Measurements from ENCODE around the gene C6orf15.

Gene C6orf15

DNA sequence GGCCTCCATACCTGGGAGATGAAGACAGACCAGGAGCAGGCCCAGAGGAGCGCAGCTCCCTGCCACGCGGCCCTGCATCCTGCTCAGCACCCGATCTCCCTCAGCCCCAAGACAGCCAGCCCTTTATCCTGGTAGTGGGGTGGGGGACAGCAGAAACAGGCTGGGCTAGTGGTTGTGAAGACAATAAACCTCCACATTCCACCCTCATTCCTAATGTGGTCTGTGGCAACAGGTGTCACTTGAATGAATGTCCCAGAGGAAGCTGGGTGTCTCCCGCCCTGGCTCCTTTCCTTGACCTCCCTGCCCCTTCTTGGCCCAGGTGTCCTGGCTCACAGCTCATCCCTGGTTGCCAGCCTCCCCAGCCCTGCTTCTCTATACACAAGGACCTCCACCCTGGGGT lies at the start of gene C6orf15:
C6orf15 (minus strand) TSS at position 98 of the 400 bp plus-strand sequence; CDS start at position 78, 20 bp downstream.
- no peak for DNase-seq

DNA sequence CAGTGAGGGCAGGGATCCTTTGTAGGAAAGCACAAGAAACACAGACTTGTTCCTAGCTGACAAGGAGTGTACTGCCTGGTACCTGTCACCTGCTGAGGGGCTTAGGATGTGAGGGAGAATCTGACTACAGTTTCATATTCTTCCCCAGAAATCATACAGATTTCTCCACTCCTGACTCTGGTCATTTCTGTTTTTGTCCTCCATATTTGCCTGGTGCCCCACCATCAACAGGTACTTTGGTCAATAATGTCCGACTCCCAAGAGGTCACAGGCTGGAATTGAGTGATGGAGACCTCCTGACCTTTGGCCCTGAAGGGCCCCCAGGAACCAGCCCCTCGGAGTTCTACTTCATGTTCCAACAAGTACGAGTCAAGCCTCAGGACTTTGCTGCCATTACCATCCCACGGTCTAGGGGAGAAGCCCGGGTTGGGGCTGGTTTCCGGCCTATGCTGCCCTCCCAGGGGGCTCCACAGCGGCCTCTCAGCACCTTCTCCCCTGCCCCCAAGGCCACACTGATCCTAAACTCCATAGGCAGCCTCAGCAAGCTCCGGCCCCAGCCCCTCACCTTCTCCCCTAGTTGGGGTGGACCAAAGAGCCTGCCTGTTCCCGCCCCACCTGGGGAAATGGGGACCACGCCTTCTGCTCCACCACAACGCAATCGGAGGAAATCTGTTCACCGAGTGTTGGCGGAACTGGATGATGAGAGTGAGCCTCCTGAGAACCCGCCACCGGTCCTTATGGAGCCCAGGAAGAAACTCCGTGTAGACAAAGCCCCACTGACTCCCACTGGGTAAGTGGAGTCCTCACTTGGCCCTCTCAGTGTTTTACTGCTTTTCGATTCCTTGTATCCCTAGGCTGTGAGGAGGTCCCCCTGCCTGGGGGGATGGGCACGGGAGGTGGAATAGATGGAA lies 49.1 kb upstream of the C6orf15 start:
- no peak for DNase-seq

DNA sequence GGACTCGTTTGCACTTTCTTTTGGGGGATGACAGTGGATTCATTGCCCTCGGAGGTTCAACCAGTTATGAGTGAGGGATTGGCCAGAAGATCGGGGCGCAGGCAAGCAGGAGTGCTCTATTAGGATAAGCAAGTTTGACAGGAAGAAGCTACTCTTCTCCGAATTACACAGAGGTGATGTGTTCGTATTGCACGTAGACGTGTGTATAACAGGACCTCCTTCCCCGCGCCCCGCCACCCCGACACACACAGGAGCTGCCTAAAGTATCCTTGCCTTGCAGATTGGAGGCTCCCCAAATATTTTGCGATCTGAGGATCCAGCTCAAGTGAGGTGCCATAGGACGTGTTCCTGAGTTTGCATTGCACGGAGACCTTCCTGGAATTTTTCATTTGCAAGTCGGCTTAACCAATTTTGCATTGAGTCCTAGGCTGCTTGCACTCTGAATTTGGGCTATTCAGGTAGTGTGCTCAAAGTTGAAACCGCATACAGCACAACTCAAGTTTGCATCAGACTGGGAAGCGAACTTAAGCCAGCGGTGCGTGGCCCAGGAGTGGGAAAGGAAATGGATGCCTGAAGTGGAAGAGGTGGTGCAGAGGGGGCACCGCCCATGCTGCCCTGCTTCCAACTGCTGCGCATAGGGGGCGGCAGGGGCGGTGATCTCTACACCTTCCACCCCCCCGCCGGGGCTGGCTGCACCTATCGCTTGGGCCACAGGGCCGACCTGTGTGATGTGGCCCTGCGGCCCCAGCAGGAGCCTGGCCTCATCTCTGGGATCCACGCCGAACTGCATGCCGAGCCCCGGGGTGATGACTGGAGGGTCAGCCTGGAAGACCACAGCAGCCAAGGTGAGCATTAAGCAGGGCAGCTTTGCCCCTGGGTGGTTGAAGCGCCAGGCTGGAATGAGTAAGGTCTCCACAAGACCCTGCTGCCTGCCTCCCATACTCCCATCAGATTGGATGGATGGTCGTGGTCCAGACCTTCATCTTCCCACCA lies 46.8 kb upstream of the C6orf15 start:
- peak; percentile 65 for DNase-seq

DNA sequence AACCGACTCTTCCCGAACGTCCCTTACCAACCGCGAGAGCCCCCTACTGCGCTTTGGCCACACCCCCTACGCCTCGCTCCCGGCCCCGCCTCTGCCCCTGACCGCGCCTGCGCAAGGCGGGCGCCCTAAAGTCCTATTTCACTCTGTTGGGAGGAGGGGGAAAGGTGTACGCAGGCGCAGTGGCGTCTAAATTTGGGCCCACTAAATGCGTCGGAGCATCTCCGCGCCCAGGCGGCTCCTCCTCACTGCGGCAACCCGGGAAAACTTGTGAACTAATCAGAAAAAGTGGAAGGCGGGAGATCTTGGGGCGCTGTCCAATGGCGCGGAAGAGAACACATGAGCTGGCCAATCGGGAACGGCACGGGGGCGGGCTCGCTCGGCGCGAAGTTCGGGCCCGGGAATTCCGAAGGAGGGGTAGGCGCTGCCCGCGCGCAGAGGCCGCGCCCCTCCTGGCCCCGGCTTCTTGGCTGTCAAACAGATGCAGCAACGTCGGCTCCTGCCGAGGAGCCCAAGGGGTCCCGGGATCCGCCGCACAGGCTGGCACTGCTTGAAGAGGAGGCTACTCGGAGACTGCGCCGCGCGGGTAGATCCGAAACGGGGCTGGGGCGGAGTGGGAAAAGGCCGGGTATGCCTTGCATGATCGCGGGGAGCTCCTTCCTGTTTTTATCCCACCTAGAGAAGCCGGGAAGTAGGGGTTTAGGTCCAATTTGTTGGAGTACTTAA lies 45.9 kb upstream of the C6orf15 start, which contains the start of gene TCF19:
TCF19 (plus strand) TSS at position 450 of the 723 bp plus-strand sequence. CDS start 881 bp downstream, outside the sequence.
- DNase-seq: peak; percentile 97

- no peak for DNase-seq
Observed at GRCh38 chr6:31157513-31158139, 45.3 kb upstream of the C6orf15 start, which contains the start of gene CCHCR1. Gene CCHCR1 (minus strand): TSS chr6:31157802. CDS start chr6:31157600, 202 bp downstream.

DNA sequence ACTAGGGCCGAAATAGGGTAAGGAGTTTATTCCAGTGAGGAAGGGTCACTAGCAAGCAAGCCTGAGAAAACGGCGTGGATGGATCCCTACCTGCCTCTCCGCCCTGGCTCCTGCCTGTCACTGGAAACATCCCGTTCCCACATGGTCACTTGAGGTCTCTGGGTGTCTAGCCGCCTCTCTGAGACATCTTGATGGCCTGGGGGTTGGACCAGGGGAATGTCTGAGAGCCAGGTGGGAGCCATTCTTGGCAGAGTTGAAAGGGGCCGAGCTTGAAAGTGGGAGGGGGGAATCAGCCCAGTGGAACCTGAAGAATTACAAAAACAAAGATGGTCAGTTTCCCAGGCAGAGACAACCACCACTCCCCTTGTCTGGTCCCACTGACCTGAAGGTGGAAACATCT lies 44.3 kb upstream of the C6orf15 start:
- no peak for DNase-seq

- no peak for DNase-seq
Observed at GRCh38 chr6:31154436-31154835, 42.1 kb upstream of the C6orf15 start.

GRCh38 chr6:31152781-31153180 lies 40.4 kb upstream of the C6orf15 start:
- no peak for DNase-seq

- DNase-seq: no peak
Observed at GRCh38 chr6:31149827-31150447, 37.6 kb upstream of the C6orf15 start.

- DNase-seq: no peak
Observed at GRCh38 chr6:31145386-31145785, 33.0 kb upstream of the C6orf15 start.

DNA sequence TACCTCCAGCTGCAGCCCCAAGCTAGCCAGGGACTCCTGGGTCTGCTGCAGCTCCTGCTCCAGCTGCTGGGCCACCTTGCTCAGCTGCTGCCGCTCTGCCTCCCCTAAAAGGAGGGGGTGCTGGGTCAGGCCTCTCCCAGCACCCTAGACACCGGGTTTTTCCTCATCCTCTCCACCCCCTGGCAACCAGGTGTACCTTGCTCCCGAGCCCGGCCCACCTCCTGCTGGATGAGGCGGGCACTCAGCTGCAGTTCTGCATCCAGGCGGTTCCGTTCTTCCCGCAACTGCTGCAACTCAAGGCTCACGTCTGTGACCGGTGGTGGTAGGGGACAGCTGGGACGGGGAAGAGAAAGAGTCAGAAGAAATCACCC lies 32.6 kb upstream of the C6orf15 start:
- no peak for DNase-seq

GRCh38 chr6:31144296-31144969 lies 32.1 kb upstream of the C6orf15 start:
- no peak for DNase-seq

DNA sequence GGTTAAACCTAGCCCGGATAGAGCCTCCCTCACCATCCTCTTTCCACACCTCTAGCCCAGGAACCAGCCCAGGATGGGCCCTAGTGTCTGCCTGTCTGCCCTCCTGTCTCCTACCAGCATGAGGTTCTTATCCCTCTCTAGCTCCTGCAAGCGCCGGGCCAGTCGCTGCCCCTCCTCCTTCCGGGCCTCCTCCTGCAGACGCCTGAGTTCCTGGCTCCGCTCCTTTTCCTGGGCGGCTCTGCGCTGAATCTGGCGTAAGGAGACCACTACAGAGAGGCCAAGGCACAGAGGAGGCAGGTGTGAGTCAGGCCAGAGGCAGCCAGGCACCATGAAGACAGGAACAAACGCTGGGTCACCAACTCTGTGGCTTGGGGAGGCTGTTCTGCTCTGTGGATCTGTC lies 30.8 kb upstream of the C6orf15 start:
- peak; percentile 71 for DNase-seq

- DNase-seq: no peak
Observed at GRCh38 chr6:31142361-31142761, 30.0 kb upstream of the C6orf15 start.

GRCh38 chr6:31140643-31141042 lies 28.3 kb upstream of the C6orf15 start:
- no peak for DNase-seq

DNA sequence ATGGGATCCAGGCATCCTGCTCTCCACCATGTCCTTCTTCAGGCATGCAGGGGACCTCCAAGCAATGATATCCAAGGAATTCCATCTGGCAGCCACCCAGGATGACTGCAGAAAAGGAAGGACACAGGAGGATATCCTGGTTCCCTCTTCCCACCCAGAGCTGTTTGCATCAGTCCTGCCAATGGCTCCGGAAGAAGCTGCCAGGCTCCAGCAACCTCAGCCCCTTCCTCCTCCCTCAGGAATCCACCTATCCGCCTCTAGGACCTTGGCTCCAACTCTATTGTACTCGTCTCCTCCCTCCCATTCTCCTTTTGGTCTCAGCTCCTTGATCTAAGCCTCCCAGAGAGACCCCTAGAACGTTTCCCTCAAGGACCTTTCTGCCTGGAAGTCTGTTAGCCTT lies 27.2 kb upstream of the C6orf15 start:
- peak; percentile 62 for DNase-seq

DNA sequence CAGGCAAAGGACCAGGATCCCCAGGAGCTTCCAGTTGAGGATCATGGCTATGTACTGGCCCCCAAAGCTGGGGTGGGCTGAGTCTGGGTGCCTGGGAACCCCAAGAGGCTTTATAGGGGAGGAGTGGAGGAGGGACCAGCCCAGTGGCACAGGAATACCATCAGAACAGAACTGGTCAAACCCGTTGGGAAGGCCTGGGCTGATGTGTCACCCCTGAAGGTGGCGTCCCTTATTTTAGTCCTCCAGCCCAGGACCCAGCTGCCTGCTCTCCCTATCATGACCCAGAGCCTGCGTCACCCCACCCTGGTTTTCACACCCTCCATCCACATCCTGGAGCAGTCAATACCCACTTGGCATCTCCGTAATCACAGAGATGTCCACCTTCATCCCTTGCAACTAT lies 26.6 kb upstream of the C6orf15 start, which contains the start of gene PSORS1C2:
PSORS1C2 (minus strand) TSS at position 85 of the 400 bp plus-strand sequence; CDS start at position 45, 40 bp downstream.
- DNase-seq: no peak

GRCh38 chr6:31135710-31136109 lies 23.3 kb upstream of the C6orf15 start:
- DNase-seq: no peak

- no peak for DNase-seq
Observed at GRCh38 chr6:31132806-31133205, 20.4 kb upstream of the C6orf15 start.

DNA sequence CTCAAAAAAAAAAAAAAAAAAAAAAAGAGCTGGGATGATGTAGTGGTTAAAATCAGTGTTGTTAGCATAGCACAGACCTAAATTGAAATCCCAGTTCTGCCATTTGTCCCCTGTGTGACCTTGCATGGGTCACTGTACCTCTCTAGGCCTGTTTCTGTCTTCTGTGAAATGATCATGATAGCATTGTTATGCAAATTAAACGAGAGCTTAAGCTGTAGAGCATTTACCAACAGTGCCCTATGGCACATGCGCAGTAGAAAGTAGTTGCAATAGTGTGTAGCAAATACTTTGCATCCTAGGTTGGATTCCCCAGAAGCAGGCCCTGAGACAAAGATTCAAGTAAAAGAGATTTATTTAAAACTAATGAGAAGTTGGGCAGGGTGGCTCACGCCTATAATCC lies 19.2 kb upstream of the C6orf15 start:
- DNase-seq: no peak

GRCh38 chr6:31130751-31131150 lies 18.4 kb upstream of the C6orf15 start:
- no peak for DNase-seq

Measured in 8988T (cell line).